CD4-positive, alpha-beta T cell treated with Interleukin-4 for 1 hour (primary cell): ENCODE results near the gene HNF1A.
"Not testable (repeated sequence)": the region's sequence is repeated elsewhere in the genome, so short reads cannot be mapped to it uniquely, and the experiment has no call there.

Experiments
- DNase-seq, 2 donors: peaks; one replicate each; pipeline ENCODE4 v3.0.0-alpha.2; 2020 to 2022

Gene HNF1A

DNA sequence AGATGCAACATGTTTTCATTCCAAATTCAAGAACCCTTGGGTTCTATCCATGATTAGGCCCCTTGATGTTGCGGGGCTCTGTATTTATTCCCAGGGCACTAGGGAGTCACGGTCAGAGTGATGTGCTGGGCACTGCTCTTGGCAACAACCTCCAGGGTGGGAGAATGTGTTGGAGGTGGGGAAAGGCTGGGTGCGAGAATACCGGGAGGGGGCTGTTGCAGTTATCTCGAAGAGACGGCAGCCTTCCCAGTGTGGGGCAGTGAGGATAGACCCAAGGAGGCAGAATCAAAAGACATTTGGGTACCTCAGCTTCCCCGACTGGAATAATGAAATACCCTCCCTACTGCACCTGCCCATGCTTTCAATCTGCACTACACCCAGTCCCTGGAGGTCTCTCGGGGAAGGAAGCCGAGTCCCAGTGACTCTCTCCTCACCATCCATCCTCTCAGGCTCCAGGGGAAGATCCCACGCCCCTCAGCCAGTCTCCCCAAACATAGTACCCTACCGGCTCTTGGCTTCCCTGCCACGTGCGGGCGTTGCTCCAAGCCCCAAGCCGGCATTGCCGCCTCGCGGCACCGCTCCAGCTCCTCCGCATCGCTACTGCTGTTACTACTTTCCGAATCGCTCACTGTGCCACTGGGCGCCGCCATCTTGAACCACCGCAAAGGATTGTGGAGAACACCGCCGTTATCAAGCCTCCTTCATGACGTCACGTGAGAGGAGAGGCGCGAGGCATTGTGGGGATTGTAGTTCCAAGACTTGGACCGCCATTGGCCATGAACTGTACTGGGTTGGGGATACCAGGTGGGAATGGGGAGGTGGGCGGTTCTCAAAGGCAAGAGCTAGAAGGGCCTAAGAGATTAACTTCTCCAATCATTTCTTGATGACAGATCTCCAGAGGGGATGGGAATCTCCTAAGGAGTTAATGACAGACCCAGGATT lies 37.8 kb downstream of the HNF1A start, which contains the start of gene C12orf43:
C12orf43 (minus strand) TSS at position 663 of the 942 bp plus-strand sequence; CDS start at position 650, 13 bp downstream.
- peak; percentile 92 to 94 for DNase-seq

DNA sequence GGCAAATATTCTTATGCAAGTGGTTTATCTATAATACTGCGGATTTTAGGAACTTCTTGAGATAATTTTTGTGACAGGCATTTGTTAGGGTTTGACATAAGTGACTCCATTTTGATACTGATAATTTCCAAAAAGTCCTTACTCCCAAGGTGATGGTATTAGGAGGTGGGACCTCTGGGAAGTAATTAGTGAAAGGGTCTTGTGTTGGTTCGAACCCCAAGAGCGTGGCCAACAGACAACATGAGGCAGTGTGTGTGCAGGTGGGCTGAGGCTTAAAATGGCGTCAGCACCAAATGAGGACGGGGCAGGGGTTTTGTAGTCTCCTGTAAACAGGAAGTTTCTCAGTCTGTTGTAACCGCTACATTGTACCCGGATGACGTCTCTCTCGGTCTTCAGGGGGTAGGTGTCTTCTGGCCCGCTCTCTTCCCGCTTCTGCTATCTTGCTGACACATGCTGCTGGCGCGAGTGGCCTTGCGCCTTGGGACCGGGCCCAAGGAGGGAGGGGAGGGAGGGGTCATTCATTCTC lies 39.7 kb downstream of the HNF1A start:
- DNase-seq = peak in 1 of 2 donors; percentile 35

DNA sequence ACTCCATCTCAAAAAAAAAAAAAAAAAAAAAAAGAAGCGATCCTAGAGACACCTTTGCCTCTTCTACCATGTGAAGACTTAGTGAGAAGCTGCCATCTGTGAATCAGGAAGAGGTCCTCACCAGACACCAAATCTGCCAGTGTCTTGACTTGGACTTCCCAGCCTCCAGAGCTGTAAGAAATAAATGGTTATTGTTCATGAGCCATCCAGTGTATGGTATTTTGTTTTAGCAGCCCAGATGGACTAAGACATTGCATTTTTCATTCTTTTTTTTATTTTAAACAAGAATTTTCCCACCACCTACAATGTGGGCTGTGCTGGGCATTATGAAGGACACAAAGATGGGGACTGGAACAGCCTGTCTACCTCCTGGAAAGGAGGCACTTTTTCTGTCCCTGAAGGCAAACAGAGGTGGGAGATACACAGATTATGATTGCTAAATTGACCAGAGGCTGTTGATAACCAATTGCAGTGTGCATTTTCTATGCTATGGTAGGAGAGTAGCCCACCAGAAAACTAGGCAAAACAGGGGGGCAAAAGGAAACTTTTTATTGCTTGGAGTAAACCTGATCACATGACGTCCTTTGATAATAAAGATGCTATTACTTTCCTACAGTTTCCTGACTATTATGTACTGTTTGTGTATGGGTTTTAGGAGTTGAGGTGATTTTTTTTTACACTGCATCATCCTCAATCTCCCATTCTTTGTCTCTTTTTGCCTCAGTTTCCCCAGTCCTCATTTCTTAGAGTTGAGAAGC lies 40.7 kb downstream of the HNF1A start:
- no peak for DNase-seq

DNA sequence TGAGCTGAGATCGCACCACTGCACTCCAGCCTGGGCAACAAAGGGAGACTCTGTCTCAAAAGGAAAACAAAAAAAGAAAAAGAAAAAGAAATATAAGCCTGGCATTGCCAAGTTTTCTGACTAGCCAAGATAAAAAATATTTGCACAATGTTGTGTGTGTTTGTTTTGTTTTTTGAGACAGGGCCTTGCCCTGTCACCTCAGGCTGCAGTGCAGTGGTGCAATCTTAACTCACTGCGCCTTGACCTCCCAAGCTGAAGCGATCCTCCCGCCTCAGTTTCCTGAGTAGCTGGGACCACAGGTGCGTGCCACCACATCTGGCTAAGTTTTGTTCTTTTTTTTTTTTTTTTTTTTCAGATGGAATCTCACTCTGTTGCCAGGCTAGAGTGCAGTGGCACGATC lies 43.4 kb downstream of the HNF1A start:
- no peak for DNase-seq

DNA sequence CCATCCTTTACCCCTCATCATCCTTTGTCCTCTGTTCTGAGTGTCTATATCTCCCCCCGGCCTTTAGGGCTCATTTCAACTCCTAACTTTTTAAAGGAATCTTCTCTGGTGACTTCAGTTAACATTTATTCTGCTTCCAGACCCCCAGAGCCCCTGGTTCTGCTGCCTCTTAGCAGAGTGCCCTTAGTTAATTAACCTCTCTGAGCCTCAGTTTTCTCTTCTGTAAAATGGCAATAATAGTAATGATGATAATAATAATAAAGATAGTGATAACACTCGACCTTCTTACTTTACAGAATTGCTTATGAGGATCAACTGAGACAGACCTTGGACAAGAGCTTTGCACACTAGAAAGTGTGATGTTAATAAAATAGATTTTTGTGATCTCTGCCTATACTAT lies 44.4 kb downstream of the HNF1A start:
- no peak for DNase-seq

DNA sequence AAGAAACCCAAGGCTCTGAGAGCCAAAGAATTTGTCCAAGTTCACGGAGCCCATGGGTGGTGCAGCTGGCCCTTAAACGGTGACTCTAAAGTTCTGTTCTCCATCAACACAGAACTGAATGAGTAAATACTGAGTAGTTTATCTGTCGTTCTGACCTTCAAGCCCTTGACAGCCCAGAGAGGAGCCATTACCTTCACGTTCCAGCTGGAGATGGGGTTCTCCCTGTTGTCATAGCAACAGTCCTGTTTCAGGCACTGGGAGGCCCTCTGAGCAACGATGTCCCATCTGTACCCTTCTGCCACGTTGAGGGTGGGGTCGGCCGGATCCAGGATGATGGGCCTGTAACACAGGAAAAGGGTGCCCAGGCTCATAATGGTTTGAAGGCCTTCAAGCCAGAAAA lies 45.5 kb downstream of the HNF1A start:
- DNase-seq = no peak

DNA sequence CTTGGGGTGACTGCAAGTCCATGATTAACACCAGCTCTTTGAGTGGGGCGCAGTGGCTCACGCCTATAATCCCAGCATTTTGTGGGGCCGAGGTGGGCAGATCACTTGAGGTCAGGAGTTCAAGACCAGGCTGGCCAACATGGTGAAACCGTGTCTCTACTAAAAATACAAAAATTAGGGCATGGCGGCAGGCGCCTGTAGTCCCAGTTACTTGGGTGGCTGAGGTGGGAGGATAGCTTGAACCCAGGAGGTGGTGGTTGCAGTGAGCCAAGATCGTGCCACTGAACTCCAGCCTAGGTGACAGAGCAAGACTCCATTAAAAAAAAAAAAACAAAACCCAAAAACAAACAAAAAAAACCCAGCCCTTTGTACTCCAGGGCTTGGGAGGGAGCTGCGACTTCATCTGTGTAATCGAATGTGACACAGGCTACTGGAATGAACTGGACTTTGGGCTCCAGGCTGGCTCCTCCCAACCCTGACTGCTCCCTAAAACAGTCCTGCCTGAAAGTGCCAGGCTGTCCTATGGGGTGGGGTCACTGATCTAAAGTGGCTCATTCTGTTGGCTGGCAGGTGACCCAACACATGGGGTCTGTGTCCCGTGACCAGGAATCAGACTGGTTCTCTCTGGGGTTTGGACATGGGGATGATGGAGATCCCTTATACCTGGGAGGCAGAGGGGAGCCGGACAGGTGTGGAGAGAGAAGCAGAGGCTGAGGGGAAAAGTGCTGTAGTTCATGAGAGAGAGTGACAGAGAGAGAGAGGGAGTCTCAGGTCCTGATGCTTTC lies 47.3 kb downstream of the HNF1A start:
- DNase-seq = no peak

DNA sequence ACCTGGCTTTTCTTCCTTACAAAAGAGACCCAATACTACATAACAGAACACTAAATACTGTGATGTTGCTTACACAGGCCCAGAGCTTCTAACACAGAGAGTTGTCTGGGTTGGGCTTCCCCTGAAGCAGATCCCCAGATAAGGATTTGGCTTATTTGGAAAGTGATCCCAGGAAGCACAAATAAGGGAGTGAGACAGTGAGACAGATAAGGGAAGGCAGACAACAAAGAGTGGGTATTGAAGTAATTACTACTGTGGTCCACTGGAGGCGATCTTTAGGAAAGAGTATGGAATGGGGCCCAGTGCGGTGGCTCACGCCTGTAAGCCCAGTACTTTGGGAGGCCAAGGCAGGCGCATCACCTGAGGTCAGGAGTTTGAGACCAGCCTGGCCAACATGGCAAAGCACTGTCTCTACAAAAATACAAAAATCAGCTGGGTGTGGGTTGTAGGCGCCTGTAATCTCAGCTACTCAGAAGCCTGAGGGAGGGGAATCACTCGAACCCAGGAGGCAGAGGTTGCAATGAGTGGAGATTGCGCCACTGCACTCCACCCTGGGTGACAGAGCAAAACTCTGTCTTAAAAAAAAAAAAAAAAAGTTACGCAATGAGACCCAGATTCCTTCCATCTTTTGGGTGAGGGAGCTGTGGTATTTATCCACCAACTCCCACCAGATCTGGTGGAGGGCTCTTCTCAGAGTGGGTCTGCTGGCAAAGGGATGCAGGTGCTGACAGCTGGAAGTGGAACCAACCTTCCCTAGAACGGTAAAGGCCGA lies 48.1 kb downstream of the HNF1A start:
- no peak for DNase-seq

DNA sequence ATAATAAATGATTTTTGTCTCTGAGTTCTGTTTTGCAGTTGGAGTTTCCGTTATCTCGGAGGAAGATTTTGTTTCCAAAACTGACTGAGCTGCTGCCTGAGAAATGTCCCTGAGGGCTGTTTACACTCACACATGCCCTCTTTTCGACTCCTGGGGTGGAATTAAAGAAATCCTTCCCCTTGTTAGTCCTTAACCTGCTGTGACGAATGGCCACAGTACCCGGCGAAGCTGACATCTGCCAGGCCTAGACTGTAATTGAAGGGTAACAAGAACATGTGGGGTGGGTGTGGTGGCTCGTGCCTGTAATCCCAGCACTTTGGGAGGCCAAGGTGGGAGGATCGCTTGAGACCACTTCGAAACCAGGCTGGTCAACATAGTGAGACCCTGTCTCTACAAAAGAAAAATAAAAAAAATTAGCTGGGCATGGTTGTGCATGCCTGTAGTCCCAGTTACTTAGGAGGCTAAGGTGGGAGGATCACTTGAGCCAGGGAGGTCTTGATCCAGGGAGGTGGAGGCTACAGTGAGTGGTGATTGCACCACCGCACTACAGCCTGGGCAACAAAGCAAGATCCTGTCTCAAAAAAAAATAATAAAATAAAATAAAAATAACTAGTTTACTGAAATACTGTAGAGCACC lies 52.4 kb downstream of the HNF1A start:
- DNase-seq = no peak

DNA sequence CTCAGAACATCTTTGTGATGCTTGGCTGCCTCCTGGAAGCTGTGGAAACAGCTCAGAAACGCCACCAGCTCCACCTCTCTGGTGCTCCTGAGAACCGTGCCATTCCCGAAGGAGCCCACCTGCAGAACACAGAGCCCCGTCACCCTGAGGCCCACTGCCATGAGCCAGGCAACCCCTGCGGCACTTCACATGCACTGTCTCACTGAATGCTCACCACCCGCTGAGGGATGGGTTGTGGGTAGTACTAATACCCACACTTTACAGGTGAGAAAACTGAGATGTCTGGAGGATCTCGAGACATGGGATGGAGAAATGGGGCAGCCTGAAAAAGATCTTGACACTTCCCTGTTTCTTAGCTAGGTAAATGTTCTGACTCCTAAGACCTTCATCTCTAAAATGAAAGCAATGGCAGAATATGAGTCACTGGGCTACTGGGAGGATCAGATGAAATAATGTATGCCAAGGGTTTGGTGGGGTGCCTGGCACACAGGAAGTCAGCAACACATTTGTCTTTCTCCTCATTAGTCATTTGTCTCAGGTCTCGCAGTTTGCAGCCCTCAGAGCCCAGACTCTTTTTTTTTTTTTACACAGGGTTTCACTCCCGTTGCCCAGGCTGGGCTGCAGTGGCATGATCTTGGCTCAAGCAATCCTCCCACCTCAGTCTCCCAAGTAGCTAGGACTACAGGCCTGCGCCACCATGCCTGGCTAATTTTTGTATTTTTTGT lies 55.4 kb downstream of the HNF1A start:
- DNase-seq = peak; percentile 69 to 80

DNA sequence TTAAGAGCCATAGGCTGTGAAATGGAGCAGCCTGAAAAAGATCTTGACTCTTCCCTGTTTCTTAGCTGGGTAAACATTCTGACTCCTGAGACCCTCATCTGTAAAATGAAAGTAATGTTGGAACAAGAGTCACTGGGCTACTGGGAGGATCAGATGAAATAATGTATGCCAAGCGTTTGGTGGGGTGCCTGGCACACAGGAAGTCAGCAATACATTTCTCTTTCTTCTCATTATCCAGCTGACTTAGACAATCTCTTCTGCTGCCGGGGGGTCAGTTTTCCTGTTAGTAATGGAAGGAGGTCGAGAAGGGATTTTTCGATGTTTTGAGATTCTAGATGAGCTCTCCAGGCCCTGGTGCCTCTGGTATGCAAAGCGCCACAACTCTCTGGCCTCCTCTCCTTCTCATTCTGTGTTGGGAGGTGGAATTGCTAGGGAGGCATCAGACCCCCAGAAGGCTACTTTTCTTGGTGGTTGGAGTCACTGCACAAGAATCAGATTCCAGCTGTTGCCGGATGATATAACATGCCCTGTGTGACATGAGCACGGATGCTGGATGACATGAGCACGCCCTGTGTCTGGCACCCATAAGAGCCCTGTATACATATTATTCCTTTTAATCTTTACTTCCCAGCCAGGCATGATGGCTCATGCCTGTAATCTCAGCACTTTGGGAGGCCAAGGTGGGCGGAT lies 56.4 kb downstream of the HNF1A start:
- no peak for DNase-seq

DNA sequence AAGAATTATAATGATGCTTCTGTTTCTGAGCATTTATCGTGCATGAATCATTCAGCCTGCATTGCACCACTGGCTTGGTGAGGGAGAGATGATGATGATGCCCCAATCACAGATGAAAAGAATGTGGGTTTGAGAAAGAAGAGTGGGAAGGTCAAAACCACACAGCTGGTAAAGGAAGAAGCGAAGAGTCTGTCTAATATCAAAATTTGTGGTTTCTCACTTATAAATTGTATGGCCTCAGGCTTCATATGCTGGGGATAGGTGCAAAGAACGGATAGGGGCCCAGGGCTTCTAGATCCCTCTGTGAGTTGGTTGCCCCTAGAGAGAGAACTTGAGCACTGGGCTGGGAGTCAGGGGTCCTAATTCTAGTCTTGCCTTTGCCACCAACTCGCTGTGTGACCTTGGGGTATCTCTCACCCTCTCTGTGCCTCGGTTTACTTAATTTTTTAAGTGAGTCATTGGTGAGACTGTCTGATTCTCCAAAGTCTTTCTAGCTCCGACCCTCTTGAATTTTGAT lies 58.5 kb downstream of the HNF1A start:
- DNase-seq = peak; percentile 29 to 67

DNA sequence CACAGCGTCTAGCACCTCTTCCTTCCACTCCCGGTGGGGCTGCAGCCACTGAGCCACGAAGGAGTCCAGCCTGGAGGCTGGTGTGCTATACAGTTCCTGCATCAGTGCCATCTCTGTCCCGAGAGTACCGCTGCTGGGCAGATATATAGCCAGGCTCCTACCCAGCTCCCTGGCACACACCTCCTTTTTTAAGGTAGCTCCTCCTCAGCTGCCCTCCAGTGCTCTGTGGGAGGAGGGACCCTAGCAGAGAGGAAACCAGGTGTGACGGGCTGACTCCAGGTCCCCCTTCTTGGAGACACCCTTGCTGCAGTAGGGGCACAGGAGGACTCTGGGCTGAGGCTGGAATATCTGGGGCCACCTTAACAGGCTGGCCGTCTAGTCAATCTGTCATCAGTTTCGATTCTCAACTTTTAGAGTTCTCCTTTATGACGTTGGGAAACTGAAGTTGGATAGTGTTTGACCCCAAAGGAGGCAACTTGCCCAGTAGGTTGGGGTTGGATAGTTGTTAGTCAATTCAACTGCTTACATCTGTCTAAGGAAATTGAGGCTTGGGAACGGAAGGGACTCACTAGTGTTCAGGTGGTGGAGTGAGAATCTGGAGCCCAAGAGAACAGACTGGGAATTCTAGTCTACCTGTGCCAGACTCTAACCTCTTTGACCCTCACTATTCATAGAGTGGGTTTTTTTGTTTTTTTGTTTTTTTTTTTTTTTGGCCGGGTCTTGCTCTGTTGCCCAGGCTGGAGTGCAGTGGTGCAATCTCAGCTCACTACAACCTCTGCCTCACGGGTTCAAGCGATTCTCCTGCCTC lies 60.7 kb downstream of the HNF1A start, which contains the start of gene OASL:
OASL (minus strand) TSS at position 386 of the 808 bp plus-strand sequence; CDS start at position 111, 275 bp downstream.
- peak; percentile 83 to 87 for DNase-seq

DNA sequence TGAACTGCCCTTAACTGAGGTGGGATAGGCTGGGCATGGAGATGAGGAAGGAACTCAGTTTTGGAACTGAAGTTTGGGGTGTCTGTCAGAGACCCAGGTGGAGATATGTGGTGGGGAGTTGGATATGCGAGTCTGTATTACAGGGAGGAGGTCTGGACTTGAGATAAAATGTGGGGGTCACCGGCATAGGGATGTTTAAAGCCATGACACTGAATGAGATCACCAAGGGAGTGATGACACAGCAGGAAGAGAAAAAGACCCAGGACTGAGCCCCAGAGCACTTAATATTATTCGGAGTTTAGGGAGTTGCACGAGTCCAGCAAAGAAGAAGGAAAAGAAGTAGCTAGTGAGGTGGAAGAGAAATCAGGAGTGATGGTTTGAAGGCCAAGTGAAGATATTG lies 64.7 kb downstream of the HNF1A start:
- no peak for DNase-seq

DNA sequence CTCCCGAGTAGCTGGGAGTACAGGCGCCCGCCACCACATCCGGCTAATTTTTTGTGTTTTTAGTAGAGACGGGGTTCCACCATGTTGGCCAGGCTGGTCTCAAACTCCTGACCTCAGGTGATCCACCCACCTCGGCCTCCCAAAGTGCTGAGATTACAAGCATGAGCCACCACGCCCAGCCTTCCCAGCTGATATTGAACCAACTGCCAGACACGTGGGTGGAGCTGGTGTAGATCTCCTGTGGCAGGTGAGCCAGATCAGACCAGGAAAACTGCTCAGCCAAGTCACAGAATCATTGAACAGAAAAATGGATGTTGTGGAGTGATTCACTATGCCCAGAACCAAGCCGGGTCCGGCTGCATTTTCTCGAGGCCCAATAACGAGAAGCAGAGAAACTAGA lies 69.1 kb downstream of the HNF1A start:
- DNase-seq = not testable (repeated sequence)

DNA sequence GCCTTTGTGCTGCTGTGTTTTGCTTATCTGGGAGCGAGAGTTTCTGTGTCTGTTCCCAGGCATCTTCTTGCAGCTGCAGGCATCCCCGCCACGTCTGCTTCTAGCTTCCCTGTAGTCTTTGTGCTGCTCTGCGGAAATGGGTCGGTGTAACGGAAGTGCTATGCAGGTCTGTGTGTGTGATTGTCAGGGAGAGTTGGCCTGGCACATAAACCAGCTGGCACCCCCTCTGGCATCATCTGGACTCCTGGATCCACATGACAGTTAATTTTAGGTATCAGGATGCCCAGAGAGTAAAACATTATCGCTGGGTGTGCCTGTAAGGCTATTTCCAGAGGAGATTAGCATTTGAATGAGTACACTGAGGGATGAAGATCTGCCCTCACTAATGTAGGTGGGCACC lies 70.1 kb downstream of the HNF1A start:
- no peak for DNase-seq

DNA sequence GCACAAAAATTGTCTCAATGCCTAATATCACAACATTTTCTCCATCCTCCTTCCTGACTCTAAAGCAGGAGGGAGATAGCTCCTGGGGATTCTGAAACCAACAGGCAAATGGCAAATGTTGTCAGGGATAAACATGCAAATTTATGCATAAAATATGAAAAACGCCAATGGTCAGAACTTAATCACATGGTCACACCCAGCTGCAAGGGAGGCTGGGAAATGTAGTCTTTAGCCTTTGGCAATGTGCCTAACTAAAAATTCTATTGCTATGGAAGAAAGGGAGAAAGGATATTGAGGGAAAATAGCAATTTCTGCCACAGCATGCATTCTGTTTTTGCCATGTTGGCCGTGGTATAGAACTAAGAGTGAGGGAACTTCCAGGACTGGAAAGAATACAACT lies 72.4 kb downstream of the HNF1A start:
- no peak for DNase-seq
